Stimulated activated CD4-positive, alpha-beta T cell treated with anti-CD3 and anti-CD28 coated beads, Interleukin-12 subunit alpha, Interleukin-12 subunit beta, amount 100 ng/mL, for 24 hours (primary cell): ENCODE data around the gene RPP38.

ENCODE experiments used
- DNase-seq, 2 experiments: peaks; one replicate each; pipeline ENCODE4 v3.0.0-alpha.2; 2020; ENCODE audit warnings: low read depth in 2 of 2

RPP38 gene

GRCh38 chr10:15097011-15097812 lies at the start of gene RPP38:
Gene RPP38, plus strand, starts transcription at chr10:15097355. Its CDS starts 5,960 bp downstream, at chr10:15103315.
- DNase-seq, result peak; percentile 93 to 95

- DNase-seq, result no peak
Observed at GRCh38 chr10:15049533-15049932, 47.6 kb upstream of the RPP38 start.

GRCh38 chr10:15052121-15052520 lies 45.0 kb upstream of the RPP38 start:
- no peak for DNase-seq

GRCh38 chr10:15053061-15053460 lies 44.1 kb upstream of the RPP38 start:
- DNase-seq, result no peak

GRCh38 chr10:15058689-15059088 lies 38.5 kb upstream of the RPP38 start:
- no peak for DNase-seq

- DNase-seq, result no peak
Observed at GRCh38 chr10:15059914-15060313, 37.2 kb upstream of the RPP38 start.

GRCh38 chr10:15060638-15061037 lies 36.5 kb upstream of the RPP38 start:
- DNase-seq, result no peak

- no peak for DNase-seq
Observed at GRCh38 chr10:15067154-15067553, 30.0 kb upstream of the RPP38 start.

GRCh38 chr10:15068802-15069201 lies 28.4 kb upstream of the RPP38 start:
- DNase-seq, result no peak

- no peak for DNase-seq
Observed at GRCh38 chr10:15069230-15069629, 27.9 kb upstream of the RPP38 start.

- no peak for DNase-seq
Observed at GRCh38 chr10:15072358-15072757, 24.8 kb upstream of the RPP38 start.

GRCh38 chr10:15075421-15075820 lies 21.7 kb upstream of the RPP38 start:
- DNase-seq, result no peak

- DNase-seq, result no peak
Observed at GRCh38 chr10:15083674-15084501, 13.3 kb upstream of the RPP38 start.

GRCh38 chr10:15084502-15084922 lies 12.6 kb upstream of the RPP38 start:
- no peak for DNase-seq

GRCh38 chr10:15088428-15089261 lies 8.5 kb upstream of the RPP38 start, which contains the start of gene ACBD7:
Gene ACBD7, minus strand, starts transcription at chr10:15088776. Its CDS starts 48 bp downstream, at chr10:15088728.
- DNase-seq, result peak; percentile 54 to 77

GRCh38 chr10:15091418-15091817 lies 5.7 kb upstream of the RPP38 start:
- DNase-seq, result no peak

GRCh38 chr10:15092855-15093408 lies 4.2 kb upstream of the RPP38 start:
- DNase-seq, result no peak

GRCh38 chr10:15096661-15097010 lies 519 bp upstream of the RPP38 start:
- no peak for DNase-seq

GRCh38 chr10:15099886-15100285 lies 2.7 kb downstream of the RPP38 start:
- DNase-seq, result no peak

- no peak for DNase-seq
Observed at GRCh38 chr10:15103513-15103912, 6.4 kb downstream of the RPP38 start.

- peak; percentile 37 to 65 for DNase-seq
Observed at GRCh38 chr10:15106352-15107013, 9.3 kb downstream of the RPP38 start.
